Neural crest cell (in vitro differentiated cells): ENCODE data around the gene SLC26A8. TPM values are rescaled to one million over a fixed set of nuclear protein-coding genes. Genes with fewer than 3 reads are reported as not detected.

Experiments
- total RNA-seq: library from RNA; stranded (reverse); gene quantifications from 2 replicates; pipeline ENCODE4 v1.2.1, GENCODE V29; 2021

Gene SLC26A8
- total RNA-seq, 1 donor from 2014 or later: 0.33 TPM

Other genes with a start within 250 kb of the SLC26A8 start
- not detected in 2 replicates for gene CLPSL2, start 248.0 kb downstream of the SLC26A8 start, total RNA-seq
- not detected in 2 replicates for gene CLPSL1, start 243.6 kb downstream of the SLC26A8 start, total RNA-seq
- gene CLPS, start 227.3 kb downstream of the SLC26A8 start, total RNA-seq: not detected in 2 replicates
- gene LHFPL5, start 219.3 kb downstream of the SLC26A8 start, total RNA-seq: not detected in 2 replicates
- gene SRPK1, start 103.5 kb downstream of the SLC26A8 start, total RNA-seq: 105 and 113 TPM in 2 replicates
- 31.6 and 34.0 TPM in 2 replicates for gene MAPK14, start 3.2 kb upstream of the SLC26A8 start, total RNA-seq
- gene MAPK13, start 105.9 kb upstream of the SLC26A8 start, total RNA-seq: 2.0 TPM in 2 replicates
- gene BRPF3, start 172.1 kb upstream of the SLC26A8 start, total RNA-seq: 54.1 and 57.3 TPM in 2 replicates
- gene PNPLA1, start 245.4 kb upstream of the SLC26A8 start, total RNA-seq: not detected in 2 replicates